Thymus (tissue), 2 donors: Measurements from ENCODE around the gene ZNF578. TPM values are rescaled to one million over a fixed set of nuclear protein-coding genes. Genes with fewer than 3 reads are reported as not detected.

Source experiments
- polyA plus RNA-seq: library from polyadenylated mRNA; stranded (reverse); fragments of 200-250 nt; gene quantifications from one replicate; pipeline ENCODE4 v1.2.3, GENCODE V29; 2013
- total RNA-seq: library from RNA; stranded (reverse); fragments of 120-200 nt; gene quantifications from one replicate; pipeline ENCODE4 v1.2.4, GENCODE V29; 2013
- donor health status: healthy.

Gene ZNF578
- total and polyA plus RNA-seq, 2 donors: 1.6 to 2.6 TPM

Other genes starting within 250 kb of the ZNF578 start
- 11.7 TPM for gene ZNF766, start 184.0 kb upstream of the ZNF578 start, total RNA-seq
- gene ZNF766, start 184.0 kb upstream of the ZNF578 start, polyA plus RNA-seq: 11.4 TPM
- 11.0 TPM for gene ZNF480, start 156.4 kb upstream of the ZNF578 start, total RNA-seq
- 7.2 TPM for gene ZNF480, start 156.4 kb upstream of the ZNF578 start, polyA plus RNA-seq
- 3.4 TPM for gene ZNF610, start 117.3 kb upstream of the ZNF578 start, total RNA-seq
- gene ZNF610, start 117.3 kb upstream of the ZNF578 start, polyA plus RNA-seq: 5.3 TPM
- 19.0 TPM for gene ZNF880, start 83.6 kb upstream of the ZNF578 start, total RNA-seq
- gene ZNF880, start 83.6 kb upstream of the ZNF578 start, polyA plus RNA-seq: 24.3 TPM
- gene ZNF528, start 55.7 kb upstream of the ZNF578 start, total RNA-seq: 12.8 TPM
- 18.4 TPM for gene ZNF528, start 55.7 kb upstream of the ZNF578 start, polyA plus RNA-seq
- 0.05 TPM for gene ZNF534, start 24.4 kb upstream of the ZNF578 start, total RNA-seq
- gene ZNF534, start 24.4 kb upstream of the ZNF578 start, polyA plus RNA-seq: 0.82 TPM
- 12.1 TPM for gene ZNF808, start 74.1 kb downstream of the ZNF578 start, total RNA-seq
- 7.7 TPM for gene ZNF808, start 74.1 kb downstream of the ZNF578 start, polyA plus RNA-seq
- gene ZNF701, start 116.7 kb downstream of the ZNF578 start, total RNA-seq: 14.9 TPM
- 17.7 TPM for gene ZNF701, start 116.7 kb downstream of the ZNF578 start, polyA plus RNA-seq
- gene ZNF83, start 184.8 kb downstream of the ZNF578 start, total RNA-seq: 29.6 TPM
- 150 TPM for gene ZNF83, start 184.8 kb downstream of the ZNF578 start, polyA plus RNA-seq